Hippocampal formation (tissue), 2 donors: ENCODE results near the gene ZNF776.
"Not testable (repeated sequence)": the region's sequence is repeated elsewhere in the genome, so short reads cannot be mapped to it uniquely, and the experiment has no call there.

Experiments used
- DNase-seq, 2 donors: peaks; one replicate each; lab custom pipeline; 2025; lab: John Stamatoyannopoulos, UW

ZNF776 gene

GRCh38 chr19:57778336-57778735 is 31.7 kb downstream of the ZNF776 start:
- DNase-seq: no peak

- DNase-seq: no peak
Observed at GRCh38 chr19:57779220-57779845, 32.7 kb downstream of the ZNF776 start.

- DNase-seq: no peak
Observed at GRCh38 chr19:57786286-57786685, 39.7 kb downstream of the ZNF776 start.

- DNase-seq: no peak
Observed at GRCh38 chr19:57786906-57787305, 40.3 kb downstream of the ZNF776 start.

- no peak for DNase-seq
Observed at GRCh38 chr19:57788114-57788692, 41.6 kb downstream of the ZNF776 start.

GRCh38 chr19:57789288-57789687 is 42.7 kb downstream of the ZNF776 start:
- no peak for DNase-seq

- not testable (repeated sequence) for DNase-seq
Observed at GRCh38 chr19:57796580-57796979, 50.0 kb downstream of the ZNF776 start.

GRCh38 chr19:57800696-57801095 is 54.1 kb downstream of the ZNF776 start:
- no peak for DNase-seq

GRCh38 chr19:57802269-57802668 is 55.7 kb downstream of the ZNF776 start:
- no peak for DNase-seq

- DNase-seq: no peak
Observed at GRCh38 chr19:57803265-57803593, 56.6 kb downstream of the ZNF776 start.

GRCh38 chr19:57803594-57804325 is 57.1 kb downstream of the ZNF776 start:
- no peak for DNase-seq

GRCh38 chr19:57807541-57807940 is 60.9 kb downstream of the ZNF776 start:
- DNase-seq: no peak
